ENCODE data around the gene BCAS4. TPM values are rescaled to one million over a fixed set of nuclear protein-coding genes. Genes with fewer than 3 reads are reported as not detected.
"Not testable (repeated sequence)": the region's sequence is repeated elsewhere in the genome, so short reads cannot be mapped to it uniquely, and the experiment has no call there.

The BCAS4 gene
- total RNA-seq, 6 experiments from 2014 or later = 0.31 to 1.4 (median 0.60) TPM

DNA sequence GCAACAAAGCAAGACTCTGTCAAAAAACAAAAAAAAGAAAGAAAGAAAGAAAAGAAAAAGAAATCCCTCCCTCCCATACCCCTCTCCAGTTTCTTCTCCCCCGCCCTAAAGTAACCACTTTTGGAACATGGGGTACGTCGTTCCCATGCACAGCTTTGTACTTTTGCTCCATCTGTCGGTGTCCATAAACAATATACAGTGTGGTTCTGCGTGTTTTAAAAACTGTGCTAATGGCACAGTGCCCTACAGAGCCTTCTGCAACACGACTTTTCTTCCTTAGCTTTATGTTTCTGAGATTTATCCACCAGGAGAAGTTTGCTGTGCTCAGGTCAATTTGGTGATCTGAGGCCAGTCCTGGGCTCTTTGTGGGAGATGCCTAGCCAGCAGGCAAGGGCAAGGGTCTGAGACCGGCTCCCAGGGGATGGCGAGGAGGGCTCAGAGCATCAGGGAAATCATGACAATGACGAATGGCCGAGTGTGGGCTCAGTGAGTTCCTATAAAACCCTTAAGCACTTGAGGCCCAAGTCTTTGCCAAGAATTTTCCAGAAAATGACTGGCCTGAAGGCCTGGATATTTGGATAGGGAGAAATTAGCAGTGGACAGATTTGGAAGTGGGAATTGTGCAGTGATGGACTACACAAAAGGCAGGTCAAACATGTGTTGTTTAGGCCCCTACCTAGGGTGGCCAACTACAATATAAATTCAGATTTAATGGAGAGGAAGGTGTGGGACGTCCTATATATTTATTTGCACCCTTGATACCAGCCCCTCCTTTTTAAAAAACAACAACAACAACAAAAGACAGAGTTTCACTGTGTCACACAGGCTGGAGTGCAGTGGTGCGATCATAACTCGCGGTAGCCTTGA is 1.9 kb upstream of the BCAS4 start:
- intact Hi-C loops (cut with DNase I) = no loop called here
- Histone ChIP-seq H3K4me3 (no peak overlapping the region), H3K27me3 (no peaks in the 10 kb centered on the region), H3K27ac (no peak overlapping the region), H3K4me1 (peaks cover 0 to 12% (median 5%) of the 10 kb centered on the region in 4 donors), H3K36me3 (no peaks in the 10 kb centered on the region), H3K9me3 (no peaks in the 10 kb centered on the region)
- ATAC-seq (no peak), DNase-seq (peak in 1 of 3 donors; percentile 33)
- WGBS (ENCODE audit: insufficient coverage, low coverage, low lambda C conversion rate, missing lambda C conversion rate) = 76% methylated on average over 13 of the region's 14 CpGs
- TF ChIP-seq POLR2A (IDR thresholded peaks at IDR 0.05) = no peak
- TF ChIP-seq, protein P1, sequence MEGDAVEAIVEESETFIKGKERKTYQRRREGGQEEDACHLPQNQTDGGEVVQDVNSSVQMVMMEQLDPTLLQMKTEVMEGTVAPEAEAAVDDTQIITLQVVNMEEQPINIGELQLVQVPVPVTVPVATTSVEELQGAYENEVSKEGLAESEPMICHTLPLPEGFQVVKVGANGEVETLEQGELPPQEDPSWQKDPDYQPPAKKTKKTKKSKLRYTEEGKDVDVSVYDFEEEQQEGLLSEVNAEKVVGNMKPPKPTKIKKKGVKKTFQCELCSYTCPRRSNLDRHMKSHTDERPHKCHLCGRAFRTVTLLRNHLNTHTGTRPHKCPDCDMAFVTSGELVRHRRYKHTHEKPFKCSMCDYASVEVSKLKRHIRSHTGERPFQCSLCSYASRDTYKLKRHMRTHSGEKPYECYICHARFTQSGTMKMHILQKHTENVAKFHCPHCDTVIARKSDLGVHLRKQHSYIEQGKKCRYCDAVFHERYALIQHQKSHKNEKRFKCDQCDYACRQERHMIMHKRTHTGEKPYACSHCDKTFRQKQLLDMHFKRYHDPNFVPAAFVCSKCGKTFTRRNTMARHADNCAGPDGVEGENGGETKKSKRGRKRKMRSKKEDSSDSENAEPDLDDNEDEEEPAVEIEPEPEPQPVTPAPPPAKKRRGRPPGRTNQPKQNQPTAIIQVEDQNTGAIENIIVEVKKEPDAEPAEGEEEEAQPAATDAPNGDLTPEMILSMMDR (IDR thresholded peaks at IDR 0.05) = no peak

DNA sequence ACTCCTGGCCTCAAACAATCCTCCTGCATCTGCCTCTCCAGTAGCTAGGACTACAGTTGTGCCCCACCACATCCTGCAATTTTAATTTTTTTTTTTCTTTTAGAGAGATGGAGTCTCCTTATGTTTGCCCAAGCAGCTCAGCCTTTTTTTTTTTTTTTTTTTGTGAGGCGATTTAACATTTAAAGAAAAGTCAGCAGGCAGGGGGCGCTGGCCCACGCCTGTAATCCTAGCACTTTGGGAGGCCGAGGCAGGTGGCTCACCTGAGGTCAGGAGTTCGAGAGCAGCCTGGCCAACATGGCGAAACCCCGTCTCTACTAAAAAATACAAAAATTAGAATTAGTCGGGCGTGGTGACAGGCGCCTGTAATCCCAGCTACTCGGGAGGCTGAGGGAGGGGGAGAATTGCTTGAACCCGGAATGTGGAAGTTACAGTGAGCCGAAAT is 1.3 kb upstream of the BCAS4 start:
- H3K4me1 ChIP-seq; H3K4me3 ChIP-seq; H3K27ac ChIP-seq; intact Hi-C loops (cut with DNase I); ATAC-seq; H3K36me3 ChIP-seq; H3K9me3 ChIP-seq; H3K27me3 ChIP-seq: not testable (repeated sequence)
- TF ChIP-seq, protein P1 (IDR thresholded peaks at IDR 0.05) = peak; percentile 6 to 34 (median 30)
- peak in 1 of 3 donors; percentile 26 for DNase-seq
- 43% methylated on average over 12 of the region's 13 CpGs for WGBS (ENCODE audit: insufficient coverage, low coverage, low lambda C conversion rate, missing lambda C conversion rate)

DNA sequence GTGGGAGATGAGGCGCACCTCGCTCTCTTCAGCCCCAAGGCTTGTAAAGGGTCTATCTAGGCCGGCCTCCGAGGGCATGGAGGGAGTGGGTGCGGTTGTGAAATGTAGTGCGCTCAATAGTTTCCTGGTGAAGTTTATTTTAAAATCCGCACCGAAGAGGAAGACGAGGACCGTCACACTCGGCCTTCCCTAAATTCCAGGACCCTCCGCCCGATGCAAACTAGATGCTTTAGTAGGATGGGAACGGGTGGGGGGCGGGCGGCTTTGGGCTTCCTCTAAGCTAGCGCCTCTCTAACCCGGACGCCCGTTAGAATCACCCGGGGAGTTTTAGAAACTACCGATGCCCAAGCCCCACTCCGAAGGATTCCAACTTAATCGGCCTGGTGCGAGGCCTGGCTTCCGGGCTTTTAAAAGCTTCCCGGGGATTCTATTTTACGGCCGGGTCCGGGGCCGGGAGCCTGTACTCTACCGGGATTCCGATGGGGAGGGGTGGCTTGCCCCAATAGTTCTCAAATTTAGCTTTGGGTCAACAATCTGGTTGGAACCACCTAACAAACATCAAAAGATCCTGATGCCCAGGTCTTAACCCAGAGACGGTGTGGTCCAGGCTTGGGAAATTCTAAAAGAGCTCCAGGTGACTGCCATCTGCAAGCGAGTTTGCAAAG is 548 bp upstream of the BCAS4 start:
- TF ChIP-seq, protein P1 (IDR thresholded peaks at IDR 0.05) = no peak
- no peak for TF ChIP-seq POLR2A (IDR thresholded peaks at IDR 0.05)
- WGBS (ENCODE audit: insufficient coverage, low coverage, low lambda C conversion rate, missing lambda C conversion rate) = 5% methylated on average over 22 of the region's 35 CpGs
- DNase-seq = peak in 1 of 3 donors; percentile 49
- no peaks in the 10 kb centered on the region for H3K27me3 ChIP-seq
- peak overlapping the region in 2 of 3 donors; percentile 12 to 78 for H3K4me3 ChIP-seq
- no peak overlapping the region for H3K27ac ChIP-seq
- no peaks in the 10 kb centered on the region for H3K36me3 ChIP-seq
- intact Hi-C loops (cut with DNase I) = no loop called here
- peaks cover 0 to 8% (median 4%) of the 10 kb centered on the region in 4 donors for H3K4me1 ChIP-seq
- H3K9me3 ChIP-seq = no peaks in the 10 kb centered on the region
- ATAC-seq = peak in 1 of 4 donors; percentile 1

DNA sequence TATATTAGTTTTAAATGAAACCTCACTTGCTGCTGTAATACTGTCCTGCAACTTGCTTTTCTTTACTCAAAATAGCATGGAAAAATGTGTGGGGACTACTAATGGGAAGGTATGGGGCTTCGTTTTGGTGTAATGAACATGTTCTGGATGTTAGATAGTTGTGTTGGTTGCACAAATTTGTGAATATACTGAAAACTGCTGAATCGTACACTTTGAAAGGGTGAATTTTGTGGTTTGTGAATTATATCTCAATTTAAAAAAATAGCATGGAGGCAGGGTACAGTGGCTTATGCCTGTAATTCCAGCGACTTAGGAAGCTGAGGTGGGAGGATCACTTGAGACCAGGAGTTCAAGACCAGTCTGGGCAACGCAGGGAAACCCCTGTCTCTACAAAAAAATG is 2.3 kb downstream of the BCAS4 start:
- Histone ChIP-seq H3K4me3 (no peak overlapping the region), H3K4me1 (peaks cover 0 to 8% (median 0%) of the 10 kb centered on the region in 4 donors), H3K36me3 (no peaks in the 10 kb centered on the region), H3K27ac (no peak overlapping the region), H3K27me3 (no peaks in the 10 kb centered on the region), H3K9me3 (no peaks in the 10 kb centered on the region)
- intact Hi-C loops (cut with DNase I) = no loop called here
- no peak for ATAC-seq
- no peak for TF ChIP-seq POLR2A (IDR thresholded peaks at IDR 0.05)
- TF ChIP-seq, protein P1 (IDR thresholded peaks at IDR 0.05) = no peak
- no peak for DNase-seq
- 89% methylated on average over 4 of the region's 4 CpGs for WGBS (ENCODE audit: insufficient coverage, low coverage, low lambda C conversion rate, missing lambda C conversion rate)

Measured in right lobe of liver (tissue), 6 donors.